Kidney epithelial cell (primary cell): ENCODE measurements around the gene MDK. TPM values are rescaled to one million over a fixed set of nuclear protein-coding genes. Genes with fewer than 3 reads are reported as not detected.

ENCODE experiments used
- DNase-seq: peaks from one replicate; pipeline ENCODE4 v3.0.0-alpha.2; 2010; ENCODE audit warnings: low read depth
- H3K27me3 ChIP-seq: 2 replicates; pipeline ENCODE4 v1.6.0; 2011; ENCODE audit warnings: low read length; ENCODE audit not compliant: control insufficient read depth, insufficient read depth
- H3K36me3 ChIP-seq: 2 replicates; pipeline ENCODE4 v1.5.1; 2011; ENCODE audit warnings: low read length; ENCODE audit not compliant: control insufficient read depth, insufficient read depth
- H3K4me3 ChIP-seq: 2 replicates; pipeline ENCODE4 v1.5.1; 2011; ENCODE audit warnings: low read depth, mild to moderate bottlenecking, control low read depth, low read length
- total RNA-seq: library from RNA; depleted of rRNA; stranded (reverse); fragments of >200 nt; gene quantifications from 2 replicates; pipeline ENCODE4 v1.2.3, GENCODE V29; 2015
- TF ChIP-seq, protein P1 (sequence below): IDR thresholded peaks from 2 replicates; pipeline ENCODE4 v1.5.1; 2011; ENCODE audit warnings: mild to moderate bottlenecking, moderate library complexity, low read length, control low read depth, inconsistent platforms; ENCODE audit not compliant: insufficient read depth, poor library complexity, severe bottlenecking

MDK gene
- total RNA-seq, 1 donor from 2014 or later: 805 TPM

DNA sequence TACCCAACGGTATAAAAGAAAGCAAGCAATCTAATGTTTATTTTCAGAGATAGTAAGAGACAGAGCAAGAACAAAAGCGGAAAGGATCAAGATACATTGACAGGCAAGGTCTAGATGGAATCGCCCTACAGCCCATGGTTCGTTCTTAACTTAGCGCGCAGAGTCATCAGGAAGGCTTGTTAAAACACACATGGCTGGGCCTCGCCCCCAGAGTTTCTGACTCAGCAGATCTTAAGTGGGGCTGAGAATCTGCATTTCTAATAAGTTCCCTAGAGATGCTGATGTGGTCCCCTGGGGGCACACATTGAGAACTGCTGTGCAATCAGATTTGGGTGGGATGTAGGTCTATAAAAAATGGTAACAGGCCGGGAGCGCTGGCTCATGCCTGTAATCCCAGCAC lies 45.9 kb downstream of the MDK start:
- Histone ChIP-seq H3K27me3 (no peaks in the 10 kb centered on the region), H3K4me3 (no peak overlapping the region), H3K36me3 (no peaks in the 10 kb centered on the region)
- DNase-seq: no peak
- TF ChIP-seq, protein P1, sequence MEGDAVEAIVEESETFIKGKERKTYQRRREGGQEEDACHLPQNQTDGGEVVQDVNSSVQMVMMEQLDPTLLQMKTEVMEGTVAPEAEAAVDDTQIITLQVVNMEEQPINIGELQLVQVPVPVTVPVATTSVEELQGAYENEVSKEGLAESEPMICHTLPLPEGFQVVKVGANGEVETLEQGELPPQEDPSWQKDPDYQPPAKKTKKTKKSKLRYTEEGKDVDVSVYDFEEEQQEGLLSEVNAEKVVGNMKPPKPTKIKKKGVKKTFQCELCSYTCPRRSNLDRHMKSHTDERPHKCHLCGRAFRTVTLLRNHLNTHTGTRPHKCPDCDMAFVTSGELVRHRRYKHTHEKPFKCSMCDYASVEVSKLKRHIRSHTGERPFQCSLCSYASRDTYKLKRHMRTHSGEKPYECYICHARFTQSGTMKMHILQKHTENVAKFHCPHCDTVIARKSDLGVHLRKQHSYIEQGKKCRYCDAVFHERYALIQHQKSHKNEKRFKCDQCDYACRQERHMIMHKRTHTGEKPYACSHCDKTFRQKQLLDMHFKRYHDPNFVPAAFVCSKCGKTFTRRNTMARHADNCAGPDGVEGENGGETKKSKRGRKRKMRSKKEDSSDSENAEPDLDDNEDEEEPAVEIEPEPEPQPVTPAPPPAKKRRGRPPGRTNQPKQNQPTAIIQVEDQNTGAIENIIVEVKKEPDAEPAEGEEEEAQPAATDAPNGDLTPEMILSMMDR: no peak

DNA sequence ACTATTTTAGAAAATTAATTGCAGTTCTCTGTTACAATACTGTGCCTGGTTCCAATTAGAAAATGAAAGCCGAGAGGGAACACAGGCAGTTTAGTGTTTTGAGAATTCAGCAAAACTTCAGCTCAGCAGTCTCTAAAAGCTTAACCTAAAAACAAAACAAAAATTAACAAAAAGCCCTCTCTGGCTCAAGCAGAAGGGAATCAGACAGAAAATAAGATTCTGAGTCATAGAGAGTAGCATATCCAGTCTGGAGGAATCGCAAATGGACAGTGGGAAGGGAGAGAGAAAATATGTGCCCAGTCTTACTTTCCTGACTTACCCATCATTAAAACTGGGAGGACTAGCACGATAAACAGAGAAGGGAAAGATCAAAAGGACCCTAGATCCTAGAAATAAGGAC lies 48.2 kb downstream of the MDK start:
- H3K27me3 ChIP-seq: no peaks in the 10 kb centered on the region
- DNase-seq: no peak
- H3K36me3 ChIP-seq: peaks cover 2% of the 10 kb centered on the region
- no peak overlapping the region for H3K4me3 ChIP-seq
- TF ChIP-seq, protein P1: no peak

DNA sequence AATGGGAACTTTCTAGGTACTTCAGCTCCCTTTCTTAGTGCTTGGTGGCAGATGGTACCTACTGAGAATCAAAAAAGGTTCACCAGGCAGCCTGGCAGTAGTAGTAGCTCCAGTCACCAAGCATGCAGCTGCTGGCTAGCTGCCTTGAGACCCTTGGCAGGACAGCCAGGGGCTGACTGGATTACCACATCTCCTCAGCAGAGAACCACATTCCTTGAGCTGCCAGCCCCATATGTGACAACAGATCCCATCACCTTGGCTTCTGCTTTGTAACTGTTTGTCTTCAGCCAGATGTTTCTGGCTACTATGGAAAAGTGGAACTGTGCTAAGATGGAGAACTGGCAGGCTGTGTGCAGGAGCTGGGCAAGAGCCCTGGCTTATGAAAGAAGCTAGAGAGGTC lies 49.7 kb downstream of the MDK start:
- TF ChIP-seq, protein P1: no peak
- H3K4me3 ChIP-seq: no peak overlapping the region
- H3K27me3 ChIP-seq: no peaks in the 10 kb centered on the region
- H3K36me3 ChIP-seq: peaks cover 2% of the 10 kb centered on the region
- DNase-seq: no peak

Other genes with a start within 250 kb of the MDK start
- gene CREB3L1, start 104.0 kb upstream of the MDK start, total RNA-seq: 3.2 and 4.5 TPM in 2 replicates
- gene DGKZ, start 34.2 kb upstream of the MDK start, total RNA-seq: 69.6 and 95.7 TPM in 2 replicates
- 0.27 and 0.29 TPM in 2 replicates for gene CHRM4, start 10.1 kb downstream of the MDK start, total RNA-seq
- gene AMBRA1, start 212.4 kb downstream of the MDK start, total RNA-seq: 23.1 and 28.7 TPM in 2 replicates
- gene HARBI1, start 235.6 kb downstream of the MDK start, total RNA-seq: 5.8 and 8.0 TPM in 2 replicates
- gene ATG13, start 235.9 kb downstream of the MDK start, total RNA-seq: 90.7 and 101 TPM in 2 replicates